SW 1271 (cell line): ENCODE data around the gene APOH.

ENCODE experiments used
- DNase-seq, 2 experiments: peaks; one replicate each; lab custom pipeline; 2025; lab: John Stamatoyannopoulos, UW

The APOH gene

GRCh38 chr17:66192378-66192687 is 36.9 kb downstream of the APOH start:
- DNase-seq = no peak

DNA sequence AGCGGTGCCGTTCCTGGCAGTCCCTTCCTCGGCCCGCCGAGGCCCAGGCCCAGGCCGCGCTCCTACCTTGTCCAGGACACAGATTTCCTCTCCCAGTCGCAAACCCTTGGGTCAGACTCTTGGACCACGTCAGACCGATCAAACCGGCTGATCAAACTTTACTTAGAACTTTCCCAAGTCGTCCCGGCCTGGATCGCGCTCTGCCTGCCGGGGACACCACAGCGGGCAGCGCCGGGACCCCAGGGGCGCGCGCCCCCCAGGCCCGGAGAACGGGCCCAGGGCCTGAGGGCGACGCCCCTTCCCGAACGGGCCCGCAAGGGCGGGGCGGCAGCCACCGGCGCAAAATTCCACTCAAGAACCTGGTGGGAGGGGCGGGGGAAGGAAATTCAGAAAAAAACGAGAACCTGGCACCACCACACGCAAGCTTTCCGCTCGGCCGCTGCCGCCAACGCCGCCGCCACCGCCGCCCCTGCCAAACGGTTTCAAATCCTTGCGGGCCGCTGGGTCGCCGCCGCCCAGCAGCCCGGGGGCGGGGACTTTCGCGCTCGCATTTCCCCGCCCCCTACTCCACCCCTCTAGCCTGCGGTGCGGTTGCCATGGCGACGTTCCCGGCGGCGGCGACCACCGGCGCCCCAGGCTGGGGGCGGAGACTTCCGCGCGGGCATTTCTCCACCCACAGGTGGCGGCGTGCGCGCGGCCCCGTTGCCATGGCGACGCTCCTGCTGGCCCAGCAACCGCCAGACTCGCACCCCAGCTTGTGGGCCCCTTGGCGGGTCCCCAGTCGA is 37.4 kb downstream of the APOH start, which contains the start of gene CEP112:
CEP112 (minus strand) TSS at position 541 of the 785 bp plus-strand sequence.
- DNase-seq = peak in 1 of 2 experiments; percentile 67

DNA sequence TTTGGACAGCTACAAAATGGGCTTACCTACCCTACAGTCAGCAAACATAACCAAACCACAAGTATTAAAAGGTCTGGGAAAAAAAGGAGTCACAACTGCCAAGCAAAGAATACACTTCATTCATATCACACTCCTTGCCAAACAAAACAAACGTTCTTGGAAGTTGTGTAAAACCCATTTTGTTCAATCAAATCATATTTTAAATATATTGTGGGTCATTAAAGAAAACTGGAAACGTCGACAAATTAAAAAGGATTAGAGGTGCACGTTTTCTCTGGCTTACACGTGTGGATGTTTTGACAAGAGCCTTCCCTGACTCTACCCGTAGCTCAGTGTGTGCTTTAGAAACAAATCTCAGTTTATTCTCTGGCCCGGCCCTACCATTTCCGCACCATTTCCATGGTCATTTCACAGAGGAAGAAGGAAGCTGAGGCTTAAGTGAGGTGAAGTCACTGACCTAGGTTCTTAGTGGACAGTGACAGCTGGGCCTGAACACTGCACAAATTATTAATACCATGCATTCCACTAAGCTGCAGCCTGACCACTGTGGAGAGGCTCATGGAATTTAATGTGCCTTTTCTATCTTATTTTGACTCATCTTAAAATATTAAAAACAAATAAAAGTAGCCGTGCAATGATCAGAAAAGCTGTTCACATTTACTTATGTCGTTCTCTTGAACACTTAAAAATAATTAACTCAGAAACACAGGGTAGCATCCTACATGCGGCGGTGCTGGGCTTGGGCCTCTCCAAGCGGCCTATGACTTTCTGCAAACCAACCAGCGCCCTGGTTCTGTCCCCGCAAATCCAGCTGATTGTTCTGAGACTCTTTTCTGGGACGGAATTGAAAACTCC is 38.2 kb downstream of the APOH start:
- DNase-seq = no peak

- no peak for DNase-seq
These were observed 41.5 kb downstream of the APOH start for GRCh38 chr17:66187718-66188117.

DNA sequence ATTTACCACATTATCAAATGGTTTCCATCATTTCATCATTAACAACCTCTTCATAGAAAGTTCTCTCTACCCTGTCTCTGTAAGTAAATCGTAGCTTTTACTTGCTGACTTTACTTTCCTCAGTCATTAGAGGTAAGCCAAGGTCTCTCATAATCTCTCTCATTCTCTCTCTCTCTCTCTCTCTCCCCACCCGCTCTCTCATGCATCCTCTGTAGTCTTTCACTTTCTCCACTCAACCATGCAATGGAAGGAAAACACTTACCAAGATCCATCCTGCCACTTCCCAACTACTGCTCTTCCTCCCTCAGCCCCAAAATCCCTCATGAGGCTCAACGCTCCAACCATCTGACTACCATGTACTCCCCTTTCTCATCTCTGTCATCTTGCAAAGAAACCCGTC is 43.4 kb downstream of the APOH start:
- DNase-seq = no peak

DNA sequence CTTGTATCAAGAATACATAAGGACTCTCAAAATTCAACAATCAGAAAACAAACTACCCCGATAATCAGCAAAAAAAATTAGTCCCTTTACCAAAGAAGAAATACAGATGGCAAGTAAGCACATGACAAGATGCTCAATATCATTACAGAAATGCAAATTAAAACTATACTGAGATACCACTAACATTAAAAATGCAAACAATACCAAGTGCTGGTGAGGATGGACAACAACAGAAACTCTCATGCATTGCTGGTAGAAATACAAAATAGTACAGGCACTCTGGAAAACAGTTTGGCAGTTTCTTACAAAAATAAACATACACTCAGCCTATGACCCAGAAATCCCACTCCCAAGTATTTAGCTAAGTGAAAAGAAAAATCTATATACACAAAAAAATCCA is 44.8 kb downstream of the APOH start:
- no peak for DNase-seq

DNA sequence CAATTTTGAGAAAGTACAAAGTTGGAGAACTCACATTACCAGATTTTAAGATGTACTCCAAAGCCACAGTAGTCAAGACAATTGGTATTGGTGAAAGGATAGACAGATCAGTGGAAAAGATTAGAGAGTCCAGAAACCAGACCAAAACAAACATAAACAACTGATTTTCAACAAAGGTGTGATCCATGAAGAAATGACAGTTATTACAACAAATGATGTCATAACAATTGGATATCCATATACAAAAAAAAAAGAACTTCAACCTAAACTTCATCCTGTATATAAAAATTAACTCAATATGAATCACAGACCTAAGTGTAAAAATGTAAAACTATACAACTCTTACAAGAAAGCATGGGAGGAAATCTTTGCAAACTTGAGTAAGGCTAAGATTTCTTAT is 45.7 kb downstream of the APOH start:
- DNase-seq = no peak

- DNase-seq = no peak
These were observed 50.6 kb downstream of the APOH start for GRCh38 chr17:66178642-66179041.

DNA sequence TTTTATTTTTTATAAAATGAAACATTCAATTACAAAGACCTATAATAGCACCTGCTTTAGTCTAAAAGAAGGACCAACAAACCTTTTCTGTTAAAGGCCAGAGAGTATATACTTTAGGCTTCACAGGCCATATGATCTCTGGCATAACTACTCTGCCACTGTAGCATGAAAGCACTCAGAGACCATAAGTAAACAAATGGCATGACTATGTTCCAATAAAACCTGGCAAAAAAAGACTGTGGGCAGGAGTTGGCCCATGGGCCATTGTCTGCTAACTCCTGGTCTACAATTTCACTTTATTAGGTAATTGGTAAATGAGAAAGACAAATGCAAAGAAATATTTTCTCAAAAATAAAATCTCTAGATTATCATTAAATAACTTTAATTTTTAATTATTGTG is 52.2 kb downstream of the APOH start:
- DNase-seq = no peak

DNA sequence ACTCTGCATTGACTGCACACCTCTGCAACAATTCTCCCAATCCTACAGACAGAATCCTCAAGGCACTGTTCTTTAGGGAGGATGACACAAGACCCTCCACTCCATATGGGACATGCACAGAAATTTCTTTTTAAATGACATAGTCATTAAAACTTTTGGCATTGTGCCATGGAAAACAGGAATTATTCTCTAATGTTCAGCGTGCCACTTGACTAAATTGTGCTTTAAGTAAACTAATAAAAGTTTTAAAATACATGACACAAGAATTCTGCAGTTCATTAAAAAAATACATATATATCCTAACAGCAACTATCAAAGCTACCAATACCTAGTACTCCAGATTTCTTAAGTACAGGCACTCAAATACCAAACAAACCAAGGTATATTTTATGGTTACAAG is 53.3 kb downstream of the APOH start:
- DNase-seq = no peak

GRCh38 chr17:66172691-66173223 is 56.5 kb downstream of the APOH start:
- no peak for DNase-seq

GRCh38 chr17:66172144-66172543 is 57.1 kb downstream of the APOH start:
- DNase-seq = no peak

- DNase-seq = no peak
These were observed 57.5 kb downstream of the APOH start for GRCh38 chr17:66171692-66172091.

GRCh38 chr17:66171172-66171571 is 58.0 kb downstream of the APOH start:
- no peak for DNase-seq

DNA sequence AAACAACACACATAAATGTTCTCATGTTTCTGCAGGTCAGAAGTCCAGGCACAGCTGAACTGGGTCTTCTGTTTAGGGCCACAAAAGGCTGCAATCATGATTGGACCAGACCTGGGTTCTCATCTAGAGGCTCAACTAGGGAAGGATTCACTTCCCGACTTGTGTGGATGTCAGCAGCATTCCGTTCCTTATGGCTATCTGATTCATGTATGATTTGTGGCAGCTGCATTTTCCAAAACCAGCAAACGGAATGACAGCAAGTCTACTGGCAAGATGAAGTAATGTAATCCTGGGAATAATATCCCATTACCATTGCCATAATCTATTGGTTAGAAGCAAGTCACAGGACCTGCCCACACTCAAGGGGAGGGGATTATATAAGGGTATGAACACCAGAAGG is 59.4 kb downstream of the APOH start:
- no peak for DNase-seq

DNA sequence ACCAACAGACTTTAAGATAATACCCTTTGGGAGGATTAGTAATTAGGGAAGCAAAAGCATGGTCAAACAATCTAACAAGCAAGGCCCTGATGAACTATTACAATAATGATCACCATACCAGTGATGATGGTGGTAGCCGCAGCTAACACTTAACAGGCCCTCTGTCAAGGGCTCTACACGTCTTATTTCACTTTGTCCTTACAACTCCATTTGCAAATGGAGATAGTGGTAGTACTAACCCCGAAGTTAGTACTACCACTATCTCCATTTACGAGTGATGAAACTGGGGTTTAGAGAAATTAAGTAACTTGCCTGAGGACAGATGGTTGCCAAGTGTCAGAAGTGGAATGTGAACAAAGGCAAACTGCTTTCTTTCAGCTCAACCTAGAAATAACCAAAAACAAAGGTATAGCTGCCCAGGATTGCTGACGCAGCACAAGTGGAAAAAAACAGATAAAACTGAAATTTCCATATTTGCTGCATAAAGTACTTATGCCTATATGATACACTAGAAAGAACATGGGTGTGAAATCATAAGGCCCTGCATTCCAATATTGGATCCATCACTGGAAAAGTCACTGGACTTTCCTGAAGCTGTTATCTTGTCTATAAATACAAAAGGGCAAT is 61.9 kb downstream of the APOH start:
- DNase-seq = no peak

GRCh38 chr17:66165537-66166123 is 63.6 kb downstream of the APOH start:
- peak; percentile 2 to 53 for DNase-seq
